GM12865 (cell line): ENCODE measurements around the gene MIGA2.

Source experiments
- DNase-seq: peaks from one replicate; pipeline ENCODE4 v3.0.0; 2010; ENCODE audit warnings: low read depth
- H3K4me3 ChIP-seq: 2 replicates; pipeline ENCODE4 v1.5.1; 2011; ENCODE audit warnings: mild to moderate bottlenecking, low read depth, low read length, control low read depth
- CTCF ChIP-seq: IDR thresholded peaks from 2 replicates; pipeline ENCODE4 v1.5.1; 2011; ENCODE audit warnings: low read length, control low read depth, low read depth, inconsistent platforms; ENCODE audit not compliant: insufficient read depth; ENCODE audit errors: missing control alignments

MIGA2 gene

GRCh38 chr9:129021091-129021490 lies 15.3 kb upstream of the MIGA2 start:
- H3K4me3 ChIP-seq = no peak overlapping the region
- no peak for TF ChIP-seq CTCF
- DNase-seq = peak; percentile 83

GRCh38 chr9:129022037-129022436 lies 14.4 kb upstream of the MIGA2 start:
- TF ChIP-seq CTCF = no peak
- no peak for DNase-seq
- H3K4me3 ChIP-seq = no peak overlapping the region

- no peak overlapping the region for H3K4me3 ChIP-seq
- TF ChIP-seq CTCF = no peak
- no peak for DNase-seq
Measured at GRCh38 chr9:129023036-129023907, 13.2 kb upstream of the MIGA2 start.

GRCh38 chr9:129023908-129024233 lies 12.6 kb upstream of the MIGA2 start:
- no peak for TF ChIP-seq CTCF
- no peak for DNase-seq
- H3K4me3 ChIP-seq = no peak overlapping the region

GRCh38 chr9:129026442-129027223 lies 9.8 kb upstream of the MIGA2 start:
- TF ChIP-seq CTCF = no peak
- peak overlapping the region; percentile 92 for H3K4me3 ChIP-seq
- DNase-seq = no peak

- H3K4me3 ChIP-seq = peak overlapping the region; percentile 92
- TF ChIP-seq CTCF = no peak
- DNase-seq = no peak
Measured at GRCh38 chr9:129027224-129027684, 9.2 kb upstream of the MIGA2 start.
